ENCODE results near the gene CARF.
A peak's percentile ranks its signal among the peaks of the same experiment; 100 is the strongest.
"Not testable (repeated sequence)": the region's sequence is repeated elsewhere in the genome, so short reads cannot be mapped to it uniquely, and the experiment has no call there.

Gene CARF

GRCh38 chr2:202938960-202939359 is 26.9 kb downstream of the CARF start:
- DNase-seq (ENCODE audit: low read depth): no peak

DNA sequence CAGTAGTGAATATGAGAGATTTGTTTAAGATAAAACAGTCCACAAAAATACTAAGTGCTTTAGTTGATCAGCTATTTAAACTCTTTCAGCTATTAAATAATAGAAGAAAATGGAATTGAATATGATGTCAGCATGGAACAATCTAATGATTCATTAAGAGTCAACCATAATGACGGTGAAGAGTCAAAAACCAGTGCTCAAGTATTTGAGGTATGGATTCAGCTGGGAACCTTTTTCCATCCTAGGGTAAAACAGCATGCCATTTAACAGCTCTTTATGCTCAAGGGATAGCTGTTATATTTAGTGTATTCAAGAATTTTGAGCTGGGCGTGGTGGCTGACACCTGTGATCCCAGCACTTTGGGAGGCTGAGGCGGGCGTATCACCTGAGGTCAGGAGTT is 29.7 kb downstream of the CARF start:
- no peak for DNase-seq (ENCODE audit: low read depth)

DNA sequence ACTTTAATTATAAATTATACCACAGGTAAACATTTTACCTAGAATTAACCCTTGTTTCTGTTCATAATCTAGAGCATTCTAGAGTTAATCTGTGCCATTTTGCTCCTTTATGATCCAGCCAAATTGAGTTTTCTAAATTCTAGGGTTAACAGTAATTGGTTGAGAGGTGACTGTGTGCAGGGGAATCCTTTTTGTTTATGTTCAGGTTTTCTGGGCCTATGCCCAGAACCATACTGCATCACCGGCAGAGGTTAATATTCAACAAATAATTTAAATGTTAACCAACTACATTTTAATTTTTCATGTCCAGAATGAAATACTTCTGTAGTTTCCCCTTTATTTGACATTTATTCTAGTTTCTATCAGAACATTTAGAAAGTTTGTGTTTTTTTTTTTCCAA is 32.3 kb downstream of the CARF start:
- no peak for DNase-seq (ENCODE audit: low read depth)

DNA sequence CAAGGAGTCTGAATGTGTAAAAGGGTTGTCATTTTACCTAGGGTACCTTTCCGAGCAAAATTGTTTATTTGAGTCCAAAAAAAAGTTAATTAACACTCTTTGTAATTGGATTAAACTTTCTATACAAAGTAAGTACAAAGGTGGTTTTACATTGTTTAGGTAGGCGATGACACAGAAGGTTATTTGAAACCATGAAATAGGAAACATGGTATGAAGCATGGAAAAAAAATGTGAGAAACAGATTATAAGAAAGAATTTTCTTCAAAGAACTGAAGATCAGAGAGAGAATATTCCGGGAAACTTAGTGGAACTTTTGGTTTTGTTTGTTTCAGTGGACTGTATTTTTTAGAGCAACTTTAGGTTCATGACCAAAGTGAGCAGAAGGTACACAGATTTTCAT is 32.7 kb downstream of the CARF start:
- DNase-seq (ENCODE audit: low read depth): no peak

GRCh38 chr2:202945497-202945896 is 33.4 kb downstream of the CARF start:
- DNase-seq (ENCODE audit: low read depth): no peak

GRCh38 chr2:202949333-202949732 is 37.3 kb downstream of the CARF start:
- not testable (repeated sequence) for DNase-seq (ENCODE audit: low read depth)

DNA sequence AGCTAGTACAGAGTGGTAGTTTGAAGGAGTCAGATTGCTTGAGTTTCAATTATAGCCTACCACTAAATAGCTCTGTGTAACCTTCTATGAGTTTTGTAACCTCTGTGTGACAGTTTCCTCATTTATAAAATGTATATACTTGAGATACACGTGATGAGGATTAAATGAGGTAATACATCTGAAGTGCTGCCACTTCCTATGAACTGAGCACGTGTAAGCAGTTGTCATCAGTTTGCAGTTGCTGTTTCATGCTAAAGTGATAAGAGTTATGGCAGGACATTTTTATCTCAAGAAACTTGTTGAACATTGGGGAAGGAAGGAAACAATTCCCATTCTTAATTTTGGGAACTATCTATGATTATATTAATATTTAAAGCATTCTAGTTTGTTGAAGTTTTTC is 38.5 kb downstream of the CARF start:
- DNase-seq (ENCODE audit: low read depth): no peak

- no peak for DNase-seq (ENCODE audit: low read depth)
Measured at GRCh38 chr2:202960524-202960923, 48.4 kb downstream of the CARF start.

DNA sequence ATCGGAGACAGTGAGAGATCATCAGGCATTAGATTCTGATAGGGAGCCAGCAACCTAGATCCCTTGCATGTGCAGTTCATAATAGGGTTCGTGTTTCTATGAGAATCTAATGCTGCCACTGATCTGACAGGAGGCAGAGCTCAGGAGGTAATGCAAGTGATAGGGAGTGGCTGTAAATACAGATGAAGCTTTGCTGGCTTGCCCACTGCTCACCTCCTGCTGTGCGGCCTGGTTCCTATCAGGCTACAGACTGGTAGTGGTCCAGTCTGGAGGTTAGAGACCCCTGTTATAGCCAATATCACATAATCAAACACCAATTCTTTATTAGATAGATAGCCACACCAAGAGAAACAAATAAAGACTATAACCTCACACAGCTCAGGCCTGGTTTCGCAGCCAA is 51.6 kb downstream of the CARF start:
- no peak for DNase-seq (ENCODE audit: low read depth)

DNA sequence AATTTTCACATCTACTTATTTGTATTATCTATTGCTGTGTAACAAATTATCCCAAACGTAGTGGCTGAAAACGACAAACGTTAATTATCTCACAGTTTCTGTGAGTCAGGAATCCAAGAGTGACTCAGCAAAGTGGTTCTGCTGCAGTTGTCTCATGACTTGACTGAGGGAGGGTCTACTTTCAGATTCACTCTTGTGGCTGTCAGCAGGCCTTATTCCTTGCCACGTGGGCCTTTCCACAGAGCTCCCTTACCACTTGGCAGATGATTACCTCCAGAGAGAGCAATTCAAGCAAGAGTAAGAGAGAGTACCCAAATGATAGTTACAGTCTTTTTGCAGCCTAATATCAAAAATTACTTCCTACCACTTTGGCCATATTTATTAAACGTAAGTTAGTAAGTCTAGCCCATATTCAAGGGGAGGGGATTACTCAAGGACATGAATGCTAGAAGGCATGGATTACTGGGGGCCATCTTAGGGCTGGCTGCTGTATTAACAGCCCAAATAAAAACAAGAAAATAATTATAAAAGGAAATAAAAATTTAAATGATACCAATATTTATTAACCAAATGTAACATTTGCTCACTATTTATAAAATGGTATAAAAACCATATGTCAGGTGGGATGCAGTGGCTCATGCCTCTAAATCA is 53.9 kb downstream of the CARF start:
- no peak for DNase-seq (ENCODE audit: low read depth)

GRCh38 chr2:202969404-202969803 is 57.3 kb downstream of the CARF start:
- DNase-seq (ENCODE audit: low read depth): not testable (repeated sequence)

- DNase-seq (ENCODE audit: low read depth): no peak
Measured at GRCh38 chr2:202976809-202977208, 64.7 kb downstream of the CARF start.

DNA sequence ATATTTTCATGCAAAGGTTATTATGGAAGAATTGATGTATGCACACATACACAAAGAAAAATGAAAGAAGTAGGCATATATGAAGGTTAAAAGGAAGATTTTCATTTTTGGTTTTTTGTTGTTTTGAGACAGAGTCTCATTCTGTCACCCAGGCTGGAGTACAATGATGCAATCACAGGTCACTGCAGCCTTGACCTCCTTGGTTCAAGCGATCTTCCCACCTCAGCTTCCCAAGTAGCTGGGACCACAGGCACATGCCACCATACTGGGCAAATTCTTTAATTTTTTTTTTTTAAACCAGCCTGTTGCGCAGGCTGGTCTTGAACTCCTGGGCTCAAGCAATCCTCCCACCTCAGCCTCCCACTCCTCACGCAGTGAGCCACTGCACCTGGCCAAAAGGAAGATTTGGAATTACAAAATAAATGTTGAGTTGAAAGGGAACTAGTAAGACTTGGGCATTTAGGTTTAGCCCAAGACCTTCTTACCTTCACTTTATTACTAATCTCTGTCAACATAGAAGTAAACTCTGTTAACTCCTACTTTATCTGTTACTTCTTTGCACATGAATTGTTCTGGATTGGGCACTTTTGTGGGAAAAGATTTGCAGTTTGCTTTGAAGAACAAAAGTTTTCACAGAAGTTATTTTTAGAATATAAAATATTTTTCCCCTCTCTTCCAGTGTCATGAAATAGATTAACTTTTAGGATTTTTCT is 70.9 kb downstream of the CARF start:
- DNase-seq (ENCODE audit: low read depth): no peak

- no peak for DNase-seq (ENCODE audit: low read depth)
Measured at GRCh38 chr2:202989749-202990148, 77.7 kb downstream of the CARF start.

DNA sequence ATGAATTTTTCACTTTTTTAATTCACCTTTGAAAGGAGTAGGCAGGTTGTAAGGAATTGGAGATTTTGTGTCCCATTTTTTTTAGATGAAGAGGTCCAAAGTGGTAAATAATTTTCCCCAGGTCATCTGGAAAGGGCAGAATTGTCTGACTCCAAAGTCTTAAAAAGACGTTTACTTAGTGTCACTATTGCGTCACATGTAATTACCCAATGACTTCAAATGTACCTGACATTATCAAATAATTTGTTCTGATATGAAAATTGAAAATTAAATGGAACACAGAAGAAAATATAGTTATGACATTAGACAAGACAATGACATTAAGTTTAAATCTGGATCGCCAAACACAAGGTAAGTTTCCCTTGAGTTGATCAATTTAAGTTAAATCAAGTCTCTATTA is 78.4 kb downstream of the CARF start:
- no peak for DNase-seq (ENCODE audit: low read depth)

- not testable (repeated sequence) for DNase-seq (ENCODE audit: low read depth)
Measured at GRCh38 chr2:202997113-202997512, 85.0 kb downstream of the CARF start.

DNA sequence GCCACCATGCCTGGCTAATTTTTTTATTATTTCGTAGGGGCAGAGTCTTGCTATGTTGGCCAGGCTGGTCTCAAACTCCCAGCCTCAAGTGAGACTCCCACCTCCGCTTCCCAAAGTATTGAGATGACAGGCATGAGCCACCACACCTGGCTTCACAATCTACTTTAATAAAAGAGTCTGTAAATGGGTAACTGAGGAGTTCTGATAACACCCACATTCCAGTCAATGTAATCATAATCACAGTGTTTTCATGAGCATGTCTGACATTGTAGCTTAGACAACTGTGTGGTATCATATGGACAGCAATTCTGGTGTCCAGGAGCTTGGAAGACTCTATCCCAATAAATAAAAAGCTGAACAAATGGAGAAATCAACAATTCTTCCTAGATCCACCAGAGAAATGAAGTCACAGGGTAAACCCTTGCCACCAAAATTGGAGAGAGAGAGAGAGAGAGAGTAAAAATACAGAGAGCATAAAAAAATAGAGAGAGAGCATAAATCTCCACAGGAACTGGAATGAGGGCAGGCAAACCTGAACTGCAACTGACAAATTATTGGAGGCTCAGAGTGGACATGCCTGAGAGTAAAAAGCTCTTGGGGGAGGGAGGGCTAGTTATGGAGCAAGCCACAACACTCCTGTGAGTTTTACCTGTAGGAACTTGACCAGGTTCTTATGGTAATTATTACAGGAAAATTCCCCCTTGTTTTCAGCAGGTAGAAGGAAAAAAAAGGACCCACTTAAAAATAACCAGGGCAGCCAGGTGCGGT is 90.2 kb downstream of the CARF start:
- no peak for DNase-seq (ENCODE audit: low read depth)

GRCh38 chr2:203003716-203004115 is 91.6 kb downstream of the CARF start:
- DNase-seq (ENCODE audit: low read depth): no peak

DNA sequence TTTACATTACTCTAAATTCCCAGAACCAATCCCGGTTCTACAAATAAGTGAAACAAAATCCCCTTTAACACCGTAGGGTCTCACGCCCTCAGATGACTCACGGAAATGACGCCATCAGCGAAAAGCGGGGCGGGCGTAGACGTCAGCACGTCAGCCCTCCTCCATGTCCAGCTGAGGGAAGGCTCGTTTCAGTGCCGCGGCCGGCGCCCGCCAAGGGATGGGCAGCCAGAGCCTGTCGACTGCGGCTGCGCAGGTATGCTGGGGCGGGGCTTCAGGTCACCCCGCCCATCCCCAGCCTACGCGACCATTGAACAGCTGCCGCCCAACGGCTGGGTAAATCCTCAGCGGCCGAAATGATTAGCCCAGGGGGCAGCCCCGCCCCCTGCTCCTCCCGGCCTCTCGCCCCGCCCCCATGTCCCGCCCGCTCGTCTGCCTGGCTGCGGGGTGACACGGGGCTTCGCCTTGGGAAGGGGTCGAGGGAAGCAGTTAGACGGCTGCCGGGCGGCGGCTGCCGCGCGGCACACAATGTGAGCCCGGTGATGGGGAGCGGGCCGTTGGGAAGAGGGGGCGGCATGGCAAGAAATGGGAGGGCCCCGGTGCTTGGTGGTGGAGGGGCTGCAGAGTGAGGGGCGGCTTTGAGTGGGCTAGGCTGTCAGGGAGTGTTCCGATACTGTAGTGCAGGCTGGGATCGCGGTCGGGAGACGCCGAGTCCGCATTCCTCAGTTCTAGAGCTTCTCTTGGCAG is 102.6 kb downstream of the CARF start, which contains the start of gene NBEAL1:
TSS of gene NBEAL1 (plus strand) at position 420 of the 744 bp plus-strand sequence. CDS start 1,510 bp downstream, outside the sequence.
- peak; percentile 83 for DNase-seq (ENCODE audit: low read depth)

DNA sequence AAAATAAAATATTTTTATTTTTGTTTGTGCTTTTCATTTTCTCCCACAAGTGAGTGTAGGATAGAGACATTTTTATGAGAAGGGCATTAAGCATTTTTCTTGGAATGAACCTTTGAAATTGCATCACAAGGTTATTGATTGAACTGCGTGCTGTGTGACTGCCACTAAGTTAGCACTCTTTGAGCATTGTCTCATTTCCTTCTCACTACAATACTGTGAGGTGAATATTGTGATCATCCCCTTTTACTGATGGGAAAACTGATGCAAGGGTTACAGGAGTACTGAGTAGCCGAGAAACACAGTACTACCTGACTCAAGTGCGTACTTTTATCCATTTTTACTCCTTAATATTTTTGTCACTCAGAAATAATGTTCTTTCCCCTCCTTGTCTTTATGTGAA is 104.6 kb downstream of the CARF start:
- no peak for DNase-seq (ENCODE audit: low read depth)

- no peak for DNase-seq (ENCODE audit: low read depth)
Measured at GRCh38 chr2:203018181-203018580, 106.1 kb downstream of the CARF start.

DNA sequence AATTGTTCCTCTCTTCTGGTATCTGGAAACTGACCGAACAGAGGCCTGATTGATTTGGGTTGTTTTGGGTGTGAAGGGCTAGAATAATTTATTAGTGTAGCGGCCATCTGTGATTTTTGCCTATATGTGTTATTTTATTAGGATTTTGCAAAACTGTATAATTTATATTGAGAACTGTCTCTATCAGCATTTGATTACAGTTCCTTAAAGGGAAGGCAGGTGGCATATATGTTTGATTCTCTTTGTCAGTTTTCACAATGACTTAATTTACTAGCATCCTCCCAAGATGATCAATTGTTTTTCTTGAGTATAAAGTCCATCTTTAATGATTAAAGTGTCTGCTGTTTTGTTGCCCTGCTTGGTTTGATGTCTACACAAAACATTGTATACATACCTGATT is 107.1 kb downstream of the CARF start:
- no peak for DNase-seq (ENCODE audit: low read depth)

Measured in HS-27A (cell line).